ENCODE measurements around the gene EXOC4.

DNA sequence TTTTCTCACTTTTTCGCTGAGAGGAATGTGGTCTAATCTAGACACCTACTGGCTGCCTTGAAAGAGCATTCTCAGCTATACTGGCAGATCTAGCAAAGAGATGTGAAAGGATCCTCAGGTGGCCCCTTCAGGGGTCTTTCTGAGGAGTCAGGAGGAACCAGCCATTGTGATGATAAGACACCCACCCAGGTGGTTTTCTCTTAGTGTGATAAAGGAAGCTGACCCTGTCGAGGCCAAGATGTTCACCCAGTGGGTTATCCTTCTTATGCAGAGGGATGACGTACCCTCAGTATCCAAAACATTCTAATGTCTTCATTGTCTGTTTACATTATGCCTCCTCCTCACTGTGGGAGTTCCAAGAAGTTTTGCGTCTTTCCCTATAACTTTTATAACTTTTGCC, 776.0 kb downstream of the EXOC4 start:
- TF ChIP-seq YY1 (IDR thresholded peaks at IDR 0.05; ENCODE audit: insufficient read depth, insufficient read length) = no peak
- no peak for TF ChIP-seq SUZ12 (IDR thresholded peaks at IDR 0.05; ENCODE audit: extremely low read depth, insufficient read depth, insufficient read length)

Data from NT2/D1 (cell line).